HepG2 (cell line): ENCODE data around the gene OGFOD3. TPM values are rescaled to one million over a fixed set of nuclear protein-coding genes. Genes with fewer than 3 reads are reported as not detected.
A peak's percentile ranks its signal among the peaks of the same experiment; 100 is the strongest.

ENCODE experiments used
- ATAC-seq: fragments of 200-7000 bp; cut with Tn5 transposase; 3 replicates; pipeline ENCODE4 v1.9.1; 2020; ENCODE audit warnings: mild to moderate bottlenecking, moderate library complexity
- BruUV-seq: library from RNA; stranded (reverse); fragments of 400-500 nt; replicated peaks from 2 replicates; lab custom pipeline; 2021; lab: Mats Ljungman, UMichigan
- CTCF ChIA-PET: fragments of 300-600 bp; formaldehyde crosslinking; extraction: SDS; loops from one replicate; lab custom pipeline; 2021; ENCODE audit warnings: low total read pairs, inconsistent platforms, low intra/inter-chr PET ratio; lab: Yijun Ruan, JAX
- POLR2A ChIA-PET: fragments of 350-600 bp; sonication (Branson Sonifier 250); formaldehyde crosslinking; loops from one replicate; lab custom pipeline; 2020; ENCODE audit warnings: antibody characterized with exemption, inconsistent platforms; lab: Yijun Ruan, JAX
- DNase-seq: peaks from one replicate; pipeline ENCODE4 v3.0.0-alpha.2; 2015; ENCODE audit warnings: low spot score
- FAIRE-seq: peaks from 3 replicates; lab custom pipeline; 2011; peaks lifted over from hg19 to GRCh38; lab: Jason Lieb, UNC
- H2AFZ ChIP-seq: one replicate; pipeline ENCODE4 v1.6.1; 2011; ENCODE audit warnings: low read length, inconsistent platforms
- H3K27ac ChIP-seq: fragments of 300-600 bp; 3 replicates; pipeline ENCODE4 v1.8.0; 2011; ENCODE audit warnings: mixed run types, mild to moderate bottlenecking, mixed read lengths, low read length, inconsistent platforms; ENCODE audit not compliant: insufficient read depth; ENCODE audit errors: extremely low read length
- H3K27me3 ChIP-seq, 2 experiments: fragments of 200-600 bp in 1 of 2; 2 replicates in 1 of 2; 3 replicates in 1 of 2; pipeline versions ENCODE4 v1.6.0 to v1.8.0; 2011; ENCODE audit warnings: low read length in 2 of 2, mild to moderate bottlenecking in 2 of 2, moderate library complexity in 2 of 2, inconsistent platforms in 1 of 2; ENCODE audit not compliant: insufficient read depth in 2 of 2, control insufficient read depth in 1 of 2
- H3K36me3 ChIP-seq, 2 experiments: fragments of 200-600 bp in 1 of 2; replicated peaks in 1 of 2; 2 replicates in 1 of 2; 3 replicates in 1 of 2; pipeline versions ENCODE4 v1.5.1 to v1.8.0; 2011; ENCODE audit warnings: low read length in 2 of 2, inconsistent platforms in 1 of 2; ENCODE audit not compliant: insufficient read depth in 2 of 2, control insufficient read depth in 1 of 2
- H3K4me1 ChIP-seq: 2 replicates; pipeline ENCODE4 v1.5.1; 2012; ENCODE audit warnings: low read length, inconsistent platforms; ENCODE audit not compliant: insufficient read depth
- H3K4me2 ChIP-seq: 2 replicates; pipeline ENCODE4 v1.6.0; 2011; ENCODE audit warnings: low read depth, low read length, inconsistent platforms
- H3K4me3 ChIP-seq, 3 experiments: fragments of 200-600 bp in 1 of 3; sonication (generic), shearing (Covaris generic) in 1 of 3; replicated peaks in 1 of 3; 2 replicates each; pipeline ENCODE4 v1.5.1; 2011 to 2016; ENCODE audit warnings: low read length in 3 of 3, inconsistent platforms in 2 of 3, low read depth in 2 of 3, mild to moderate bottlenecking in 2 of 3, control low read depth in 1 of 3, mixed read lengths in 1 of 3; ENCODE audit not compliant: insufficient read depth in 1 of 3
- H3K79me2 ChIP-seq: one replicate; pipeline ENCODE4 v1.6.1; 2011; ENCODE audit warnings: low read length, inconsistent platforms; ENCODE audit not compliant: insufficient read depth
- H3K9ac ChIP-seq: 2 replicates; pipeline ENCODE4 v1.6.0; 2011; ENCODE audit warnings: mild to moderate bottlenecking, low read depth, low read length, inconsistent platforms; ENCODE audit not compliant: insufficient read depth
- H3K9me3 ChIP-seq: 2 replicates; pipeline ENCODE4 v1.5.1; 2012; ENCODE audit warnings: mild to moderate bottlenecking, low read length
- H4K20me1 ChIP-seq: 2 replicates; pipeline ENCODE4 v1.6.0; 2011; ENCODE audit warnings: inconsistent platforms, mild to moderate bottlenecking, low read length, moderate library complexity; ENCODE audit not compliant: insufficient read depth
- ARID4A ChIP-seq: sonication (generic); formaldehyde crosslinking; IDR thresholded peaks from 2 replicates; pipeline ENCODE4 v1.5.0; 2020; ENCODE audit warnings: mild to moderate bottlenecking, missing genetic modification reagents, borderline replicate concordance
- HMG20B ChIP-seq: conservative IDR thresholded peaks from 2 replicates; pipeline ENCODE4 v1.6.1; 2016; ENCODE audit warnings: missing genetic modification reagents, missing compliant biosample characterization
- HNF1A ChIP-seq, 2 experiments: sonication (generic) in 1 of 2; formaldehyde crosslinking in 1 of 2; IDR thresholded peaks; 2 replicates each; pipeline versions ENCODE4 v1.4.0 to v1.6.1; 2016 to 2020; ENCODE audit warnings: borderline replicate concordance in 1 of 2, low read depth in 1 of 2, mild to moderate bottlenecking in 1 of 2, missing genetic modification reagents in 1 of 2
- HNF4A ChIP-seq: sonication (generic); formaldehyde crosslinking; IDR thresholded peaks from 2 replicates; pipeline ENCODE4 v1.4.0; 2020; ENCODE audit warnings: missing genetic modification reagents
- KDM1A ChIP-seq: IDR thresholded peaks from 2 replicates; pipeline ENCODE4 v1.6.1; 2016; ENCODE audit warnings: missing compliant biosample characterization
- PAX8 ChIP-seq: sonication (generic); formaldehyde crosslinking; IDR thresholded peaks from 2 replicates; pipeline ENCODE4 v1.8.0; 2022; ENCODE audit warnings: mild to moderate bottlenecking, missing genetic modification reagents, borderline replicate concordance
- RORA ChIP-seq: sonication (generic); formaldehyde crosslinking; IDR thresholded peaks from 2 replicates; pipeline ENCODE4 v1.5.0; 2020; ENCODE audit warnings: mild to moderate bottlenecking, missing genetic modification reagents, moderate library complexity
- ZNF678 ChIP-seq: sonication (generic); formaldehyde crosslinking; IDR thresholded peaks from 2 replicates; pipeline ENCODE4 v1.4.0; 2020; ENCODE audit warnings: mild to moderate bottlenecking, missing genetic modification reagents
- ZNF687 ChIP-seq: sonication (generic); formaldehyde crosslinking; IDR thresholded peaks from 2 replicates; pipeline ENCODE4 v1.5.1; 2020; ENCODE audit warnings: mild to moderate bottlenecking, missing genetic modification reagents, moderate library complexity
- WGBS: methylation state at CpG from one replicate; pipeline ENCODE4 v1.1.6; 2017; ENCODE audit warnings: low lambda C conversion rate; 5-methylcytosine and 5-hydroxymethylcytosine counted together
- in situ Hi-C: cut with HindIII; loops from 2 replicates; pipeline ENCODE4 v1.10.0; 2017; ENCODE audit warnings: low pct_unique_long_range_greater_than_20kb; ENCODE audit not compliant: extremely low pct_ligation_motif_present
- intact Hi-C: fragments of 100-400 bp; cut with micrococcal nuclease; formaldehyde crosslinking; loops from one replicate; pipeline ENCODE4 v1.10.0; 2022; ENCODE audit not compliant: unreplicated experiment
- polyA plus RNA-seq, 8 experiments: library from polyadenylated mRNA; depleted of rRNA in 3 of 8; stranded (reverse) in 7 of 8; unstranded in 1 of 8; fragments of >200 nt; fragmentation: Illumina TruSeq in 4 of 8; extraction: Trizol in 4 of 8; gene quantifications; 2 replicates each; pipeline versions ENCODE4 v1.2.1 to v1.2.3, GENCODE V29; 2011 to 2016; ENCODE audit warnings: low read depth in 4 of 8, missing spikeins in 1 of 8, mixed read lengths in 1 of 8; ENCODE audit not compliant: insufficient read depth in 1 of 8
- total RNA-seq, 5 experiments: library from RNA; depleted of rRNA; stranded (reverse); fragments of >200 nt; fragmentation: Illumina TruSeq; extraction: Trizol; gene quantifications; 2 replicates each; pipeline ENCODE4 v1.2.3, GENCODE V29; 2016; ENCODE audit warnings: low read depth in 1 of 5

Gene OGFOD3
- total and polyA plus RNA-seq, 2 of the 13 experiments (the other 11 are each of a cell fraction or from before 2014, with no cell fraction given) = 40.0 to 42.1 TPM

GRCh38 chr17:82461827-82462524, 43.6 kb upstream of the OGFOD3 start:
- 28% methylated on average over 10 of the region's 10 CpGs for WGBS
- Histone ChIP-seq H3K4me2 (peak overlapping the region; percentile 54), H3K36me3 (peaks cover 26 to 63% of the 10 kb centered on the region in 2 experiments), H3K79me2 (peaks cover 10% of the 10 kb centered on the region), H3K27me3 (no peaks in the 10 kb centered on the region), H3K27ac (peak overlapping the region; percentile 48), H2AFZ (no peak overlapping the region), H3K9ac (peak overlapping the region; percentile 47; the same call in 1 of the 2 replicates), H3K4me1 (peaks cover 43% of the 10 kb centered on the region), H3K4me3 (peak overlapping the region in 1 of 3 experiments; percentile 36; a peak in 1 of 6 replicates), H3K9me3 (no peaks in the 10 kb centered on the region), H4K20me1 (peaks cover 9% of the 10 kb centered on the region; the same call in 1 of the 2 replicates)
- peak; percentile 90 for DNase-seq
- ChIA-PET CTCF (no interaction called here), POLR2A (interaction anchor here (0.6 to 1.6 kb wide), 2 partner anchors 74 to 104 kb away, joined by 3 to 4 read pairs; no protein-coding TSS in a partner anchor)
- FAIRE-seq = peak; percentile 79
- no TSS peak for BruUV-seq
- in situ Hi-C loops (no loop called here), intact Hi-C loops (no loop called here)
- ATAC-seq = peak; percentile 18
- no peak for TF ChIP-seq PAX8 (CRISPR knock-in tag)
- TF ChIP-seq RORA (CRISPR knock-in tag) = no peak
- TF ChIP-seq HMG20B (CRISPR knock-in tag) = no peak
- TF ChIP-seq KDM1A (CRISPR knock-in tag) = peak; percentile 64; the same call in 1 of the 2 replicates
- TF ChIP-seq HNF1A (IDR thresholded peaks at IDR 0.05; ENCODE audit: low read depth) = no peak
- no peak; the same call in 1 of the 2 replicates for TF ChIP-seq HNF1A (CRISPR knock-in tag; IDR thresholded peaks at IDR 0.05; ENCODE audit: borderline replicate concordance)
- peak; percentile 68; the same call in 1 of the 2 replicates for TF ChIP-seq ARID4A (CRISPR knock-in tag)
- peak; percentile 70; the same call in 1 of the 2 replicates for TF ChIP-seq HNF4A (CRISPR knock-in tag)
- TF ChIP-seq ZNF687 (CRISPR knock-in tag) = peak; percentile 81
- TF ChIP-seq ZNF678 (CRISPR knock-in tag) = no peak
